ENCODE results near the gene FOXA3. TPM values are rescaled to one million over a fixed set of nuclear protein-coding genes. Genes with fewer than 3 reads are reported as not detected.

Gene FOXA3
- total RNA-seq, 1 donor from 2014 or later = under 0.01 TPM

- no peak for DNase-seq (ENCODE audit: low read depth in 2 of 2)
Observed at GRCh38 chr19:45872095-45872919, 8.2 kb downstream of the FOXA3 start.

DNA sequence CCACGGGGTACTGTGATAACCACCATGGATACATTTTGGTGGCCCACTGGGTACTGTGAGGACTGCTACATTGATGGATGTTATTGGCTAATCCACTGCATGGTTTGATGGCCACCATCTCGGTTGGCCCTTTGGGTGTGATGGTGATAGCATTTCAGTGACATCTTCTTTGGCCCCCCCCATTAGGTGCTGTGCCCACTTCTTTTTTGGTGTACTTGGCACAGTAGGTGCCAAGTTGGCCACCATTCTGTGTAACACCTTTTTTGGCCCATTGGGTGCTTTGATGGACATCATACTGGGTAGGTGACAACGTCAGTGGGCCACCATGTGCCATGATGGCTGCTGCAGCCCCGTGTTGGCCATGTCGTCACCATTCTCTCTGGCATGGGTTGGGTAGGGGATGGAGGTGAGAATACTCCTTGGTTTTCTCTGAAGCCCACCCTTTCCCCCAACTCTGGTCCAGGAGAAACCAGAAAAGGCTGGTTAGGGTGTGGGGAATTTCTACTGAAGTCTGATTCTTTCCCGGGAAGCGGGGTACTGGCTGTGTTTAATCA lies 9.2 kb downstream of the FOXA3 start:
- no peak for DNase-seq (ENCODE audit: low read depth in 2 of 2)

DNA sequence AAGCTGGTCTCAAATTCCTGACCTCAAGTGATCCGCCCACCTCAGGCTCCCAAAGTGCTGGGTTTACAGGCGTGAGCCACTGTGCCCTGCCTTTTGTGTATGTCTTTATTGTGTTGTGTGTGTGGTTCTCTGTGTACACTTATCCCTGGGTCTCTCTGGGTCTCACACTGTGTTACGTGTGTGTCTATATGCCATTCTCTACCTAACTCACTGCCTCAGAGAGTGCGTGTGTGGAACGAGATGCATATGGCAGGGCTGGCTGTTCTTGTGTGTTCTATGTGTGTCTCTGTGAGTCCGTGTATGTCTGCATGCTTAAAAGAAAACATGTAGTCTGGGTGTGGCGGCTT lies 10.5 kb downstream of the FOXA3 start:
- no peak for DNase-seq (ENCODE audit: low read depth in 2 of 2)

DNA sequence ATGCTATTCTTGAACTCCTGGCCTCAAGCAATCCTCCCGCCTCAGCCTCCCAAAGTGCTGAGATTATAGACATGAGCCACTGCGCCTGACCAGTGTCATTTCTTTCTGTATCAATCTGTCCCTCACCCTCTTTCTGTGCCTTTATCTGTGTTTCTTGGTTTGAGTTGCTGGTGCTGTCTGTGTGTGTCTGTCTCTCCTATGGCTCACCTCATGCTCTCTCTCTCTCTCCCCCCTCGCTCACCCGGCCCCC lies 12.0 kb downstream of the FOXA3 start:
- no peak for DNase-seq (ENCODE audit: low read depth in 2 of 2)

- peak; percentile 26 to 68 for DNase-seq (ENCODE audit: low read depth in 2 of 2)
Observed at GRCh38 chr19:45876411-45877197, 12.5 kb downstream of the FOXA3 start.

GRCh38 chr19:45878043-45878794 lies 14.1 kb downstream of the FOXA3 start:
- DNase-seq (ENCODE audit: low read depth in 2 of 2) = no peak

DNA sequence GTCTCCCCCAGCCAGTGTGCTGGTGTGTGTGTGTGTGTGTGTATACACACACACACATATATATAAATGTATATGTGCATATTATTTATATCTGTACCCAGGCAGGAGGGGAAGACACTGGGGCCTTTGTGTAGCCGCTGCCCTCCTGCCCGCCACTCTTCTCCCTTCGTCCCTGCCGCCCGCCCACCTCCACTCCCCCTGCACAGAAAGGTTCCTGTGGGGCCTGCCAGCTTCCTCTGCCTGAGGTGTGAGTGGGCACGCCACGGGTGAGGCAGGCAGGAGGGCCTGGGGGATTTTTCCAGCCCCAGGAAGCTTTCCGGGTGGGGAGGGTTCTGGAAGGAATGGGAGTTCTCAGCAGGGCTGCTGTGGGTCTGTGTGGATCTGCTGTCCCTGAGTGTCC lies 14.9 kb downstream of the FOXA3 start:
- no peak for DNase-seq (ENCODE audit: low read depth in 2 of 2)

GRCh38 chr19:45879971-45880370 lies 15.8 kb downstream of the FOXA3 start:
- DNase-seq (ENCODE audit: low read depth in 2 of 2) = no peak

DNA sequence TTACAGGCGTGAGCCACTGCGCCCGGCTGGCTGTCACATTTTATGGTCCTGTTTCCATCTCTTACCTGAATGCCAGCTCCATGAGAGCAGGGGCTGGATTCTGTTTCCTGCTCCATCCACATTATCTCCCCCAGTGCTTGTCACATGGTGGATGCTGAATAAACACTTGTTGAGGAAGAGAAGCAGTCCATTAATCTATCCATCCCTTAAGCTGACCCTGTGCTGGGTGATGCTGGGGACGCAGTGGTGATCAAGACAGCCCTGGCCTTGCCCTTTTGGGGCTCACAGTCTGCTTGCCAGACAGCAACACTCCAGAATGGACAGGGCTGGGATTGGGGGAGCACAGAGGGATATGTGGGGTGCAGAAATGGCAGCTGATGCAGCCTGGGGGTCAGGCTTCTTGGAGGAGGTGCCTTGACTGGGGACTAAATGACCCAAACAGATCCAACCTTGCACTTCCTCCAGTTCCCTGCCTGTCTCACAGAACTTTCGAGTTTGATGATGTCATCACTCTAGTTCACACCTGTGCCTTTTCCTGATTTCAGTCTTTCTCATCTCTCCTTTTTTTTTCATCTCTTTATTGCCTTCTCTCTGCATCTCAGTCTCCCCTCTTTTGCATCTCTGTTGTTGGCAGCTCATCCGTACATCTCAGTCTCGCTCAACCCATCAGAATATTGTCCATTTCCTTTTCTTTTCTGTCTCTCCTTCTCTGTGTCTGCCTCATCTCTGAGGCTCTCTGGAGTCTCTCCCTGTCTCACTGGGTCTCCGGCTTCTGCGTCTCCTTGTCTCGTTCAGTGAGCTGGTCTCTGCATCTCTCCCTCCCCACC lies 17.2 kb downstream of the FOXA3 start:
- no peak for DNase-seq (ENCODE audit: low read depth in 2 of 2)

GRCh38 chr19:45881909-45882528 lies 17.9 kb downstream of the FOXA3 start:
- DNase-seq (ENCODE audit: low read depth in 2 of 2) = no peak

DNA sequence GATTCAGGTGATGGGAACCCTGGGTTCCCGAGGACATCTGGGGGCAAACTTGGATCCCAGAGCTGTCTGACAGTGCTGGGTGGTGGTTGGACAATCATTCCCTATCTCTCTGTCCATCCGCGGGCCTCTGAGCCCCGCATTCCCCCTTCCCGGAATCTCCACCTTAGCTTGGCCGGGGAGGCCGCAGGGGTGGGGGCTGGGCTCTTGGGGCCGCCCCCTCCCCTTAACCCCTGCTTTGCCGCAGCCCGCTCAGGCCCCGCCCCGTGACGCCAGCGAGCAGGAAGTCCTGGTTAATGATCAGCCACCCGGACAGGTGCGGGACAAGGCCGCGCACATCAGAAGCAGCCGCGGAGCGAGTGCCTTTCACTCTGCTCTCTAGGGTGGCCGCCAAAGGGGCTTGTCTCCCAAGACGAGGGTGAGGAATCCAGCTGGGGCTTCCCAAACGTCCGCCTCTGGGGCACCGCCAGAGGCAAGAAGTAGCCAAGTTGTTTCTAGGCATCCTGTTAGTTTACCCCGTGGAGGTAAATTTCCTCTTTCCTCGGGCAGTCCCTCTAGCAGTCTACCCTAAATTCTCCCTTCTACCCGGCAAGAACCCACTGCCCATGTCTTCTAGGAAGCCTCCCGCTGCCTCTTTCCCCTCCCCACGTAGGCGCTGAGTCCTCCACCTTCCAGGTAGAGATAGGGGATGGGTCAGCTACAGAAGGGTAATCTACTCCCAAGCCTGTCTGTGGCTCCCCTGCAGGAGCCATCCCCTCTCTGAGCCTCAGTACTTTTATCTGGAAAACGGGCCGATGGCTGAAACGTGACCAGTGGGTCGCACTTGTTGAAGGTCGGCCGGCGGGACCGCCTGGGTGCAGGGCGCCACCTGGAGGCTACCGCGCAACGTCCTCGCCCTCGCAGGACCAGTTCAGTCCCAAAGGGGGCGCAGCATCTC lies 18.8 kb downstream of the FOXA3 start:
- DNase-seq (ENCODE audit: low read depth in 2 of 2) = peak; percentile 91 to 94

DNA sequence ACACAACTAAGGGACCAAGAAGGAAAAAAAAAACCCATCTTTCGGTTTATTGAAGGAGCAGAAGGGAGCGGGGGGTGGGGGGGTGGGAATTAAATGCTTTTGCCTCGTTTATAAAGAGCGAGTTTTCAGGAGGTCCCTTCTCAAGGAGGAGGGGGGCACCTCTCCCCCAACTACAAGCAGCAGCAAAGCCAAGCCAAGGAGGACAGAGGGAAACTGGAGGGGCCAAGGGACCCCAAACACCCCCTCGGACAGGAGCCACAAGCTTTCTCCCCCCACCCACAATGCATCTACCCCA lies 19.4 kb downstream of the FOXA3 start:
- no peak for DNase-seq (ENCODE audit: low read depth in 2 of 2)

GRCh38 chr19:45883881-45884681 lies 20.0 kb downstream of the FOXA3 start:
- no peak for DNase-seq (ENCODE audit: low read depth in 2 of 2)

DNA sequence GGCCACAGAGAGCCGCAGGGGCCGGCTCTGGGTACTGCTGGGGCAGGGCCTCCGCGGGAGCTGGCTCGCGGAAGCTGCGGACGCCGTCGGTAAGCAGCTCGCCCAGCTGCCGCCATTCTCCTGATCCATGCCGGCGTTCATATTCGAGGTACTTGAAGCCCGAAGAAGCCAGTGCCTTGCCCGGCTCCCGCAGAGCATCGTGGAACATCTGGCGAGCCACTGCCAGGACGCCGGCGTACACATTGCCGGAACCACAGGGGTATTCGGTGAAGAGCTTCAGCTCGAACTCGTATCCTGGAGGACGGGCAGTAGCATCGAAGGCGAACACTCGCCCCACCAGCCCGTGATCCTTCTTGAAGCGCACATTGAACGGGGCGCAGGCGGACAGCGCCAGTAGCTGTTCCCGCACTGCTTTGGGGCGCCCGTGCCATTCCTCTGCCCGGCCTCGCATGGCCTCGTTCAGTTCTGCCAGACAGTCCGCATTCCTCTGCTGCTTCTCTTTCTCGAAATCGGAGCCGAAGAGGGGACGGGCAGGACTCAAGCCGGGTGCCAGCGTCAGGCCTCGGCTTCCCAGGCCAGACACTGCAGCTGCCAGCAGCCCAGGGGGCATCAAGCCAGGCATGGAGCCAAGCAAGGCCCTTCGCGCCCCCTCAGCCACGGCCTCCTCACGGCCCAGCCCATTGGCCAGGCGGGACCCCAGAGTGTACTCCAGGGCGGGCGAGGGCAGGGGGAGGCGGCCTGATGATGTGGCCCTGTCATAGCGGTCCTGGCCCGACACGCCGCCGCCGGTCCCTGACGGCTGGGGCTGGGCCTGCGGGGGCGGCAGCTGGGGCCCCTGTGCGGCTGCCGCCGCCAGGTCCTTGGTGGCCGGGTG lies 20.8 kb downstream of the FOXA3 start:
- DNase-seq (ENCODE audit: low read depth in 2 of 2) = no peak

DNA sequence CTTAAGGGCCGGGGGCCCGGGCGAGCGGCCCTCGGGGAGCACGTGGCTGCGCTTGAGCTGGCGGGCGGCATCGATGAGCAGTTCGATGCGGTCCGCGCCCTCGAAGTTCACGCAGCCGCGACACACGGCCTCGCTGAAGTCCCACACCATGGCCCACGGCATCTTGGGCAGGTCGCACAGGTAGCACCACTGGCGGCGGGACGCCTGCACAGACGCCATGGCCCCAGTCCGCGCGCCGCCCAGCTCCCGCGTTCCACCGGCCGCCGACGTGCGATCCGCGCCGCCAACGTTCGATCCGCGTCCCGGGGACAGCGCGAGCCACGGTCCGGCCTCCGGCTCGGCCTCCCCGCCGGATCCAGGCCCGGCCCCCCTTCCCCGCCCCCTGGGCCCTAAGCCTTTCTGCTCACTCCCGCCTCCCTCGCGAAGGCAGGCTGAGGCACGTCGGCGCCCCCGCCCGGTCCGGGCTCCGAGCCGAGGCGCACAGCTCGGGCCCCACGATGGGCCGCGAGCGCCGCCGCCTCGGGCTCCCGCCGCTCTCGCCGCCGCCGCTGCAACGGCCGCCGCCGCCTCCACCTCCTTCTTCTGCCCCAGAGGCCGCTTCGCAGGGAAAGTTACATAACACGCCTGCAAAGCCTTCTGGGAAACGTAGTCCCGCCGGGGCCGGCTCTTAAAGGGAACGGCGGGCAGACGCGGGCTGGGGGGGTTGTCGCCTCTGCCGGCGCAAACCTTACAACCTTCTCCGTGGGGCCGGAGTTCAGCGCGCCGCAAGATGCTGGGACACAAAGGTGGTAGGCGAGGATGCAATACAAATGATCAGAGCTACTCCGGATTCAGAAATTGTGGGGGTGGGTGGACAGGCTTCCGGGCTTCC lies 21.7 kb downstream of the FOXA3 start, which contains the start of gene IRF2BP1:
Gene IRF2BP1, minus strand, starts transcription at position 586 of the 871 bp plus-strand sequence. Its CDS starts 367 bp downstream, at position 219.
- peak; percentile 94 to 95 for DNase-seq (ENCODE audit: low read depth in 2 of 2)

- peak; percentile 94 to 95 for DNase-seq (ENCODE audit: low read depth in 2 of 2)
Observed at GRCh38 chr19:45886427-45887199, 22.5 kb downstream of the FOXA3 start.
